Thyroid gland (tissue), 4 donors: Measurements from ENCODE around the gene LGR6.

Experiments used
- POLR2A ChIP-seq, 2 donors: fragments of 450-650 bp; IDR thresholded peaks; one replicate each; pipeline ENCODE4 v1.6.1; 2017; ENCODE audit warnings: antibody characterized with exemption in 2 of 2, mild to moderate bottlenecking in 2 of 2, moderate library complexity in 1 of 2
- TF ChIP-seq, protein P1 (sequence below), 6 experiments: fragments of 200-600 bp in 3 of 6; fragments of 450-650 bp in 3 of 6; sonication (generic) in 3 of 6; IDR thresholded peaks; one replicate each; pipeline ENCODE4 v1.5.1; 2016 to 2019; ENCODE audit warnings: antibody characterized with exemption in 6 of 6, mild to moderate bottlenecking in 2 of 6, inconsistent platforms in 1 of 6, moderate library complexity in 1 of 6

DNA sequence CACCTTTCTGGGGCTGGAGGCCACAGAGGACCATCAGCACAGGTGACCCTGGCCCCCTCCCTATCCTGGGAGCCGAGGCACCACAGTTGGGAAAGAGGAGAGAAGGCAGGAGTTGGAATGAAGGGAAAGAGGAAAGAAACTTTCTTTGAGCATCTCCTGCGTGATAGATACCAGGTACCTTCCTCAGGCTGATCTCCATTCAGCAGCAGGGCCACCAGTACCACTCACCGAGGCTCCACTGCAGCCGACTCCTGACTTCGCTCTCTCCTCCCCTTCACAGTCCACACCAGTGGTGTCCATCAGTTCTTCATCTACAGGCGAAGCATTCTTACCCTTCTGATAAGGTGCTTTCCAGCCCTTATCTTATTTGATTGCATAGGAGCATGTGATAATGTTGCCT is 55.3 kb downstream of the LGR6 start:
- TF ChIP-seq, protein P1, sequence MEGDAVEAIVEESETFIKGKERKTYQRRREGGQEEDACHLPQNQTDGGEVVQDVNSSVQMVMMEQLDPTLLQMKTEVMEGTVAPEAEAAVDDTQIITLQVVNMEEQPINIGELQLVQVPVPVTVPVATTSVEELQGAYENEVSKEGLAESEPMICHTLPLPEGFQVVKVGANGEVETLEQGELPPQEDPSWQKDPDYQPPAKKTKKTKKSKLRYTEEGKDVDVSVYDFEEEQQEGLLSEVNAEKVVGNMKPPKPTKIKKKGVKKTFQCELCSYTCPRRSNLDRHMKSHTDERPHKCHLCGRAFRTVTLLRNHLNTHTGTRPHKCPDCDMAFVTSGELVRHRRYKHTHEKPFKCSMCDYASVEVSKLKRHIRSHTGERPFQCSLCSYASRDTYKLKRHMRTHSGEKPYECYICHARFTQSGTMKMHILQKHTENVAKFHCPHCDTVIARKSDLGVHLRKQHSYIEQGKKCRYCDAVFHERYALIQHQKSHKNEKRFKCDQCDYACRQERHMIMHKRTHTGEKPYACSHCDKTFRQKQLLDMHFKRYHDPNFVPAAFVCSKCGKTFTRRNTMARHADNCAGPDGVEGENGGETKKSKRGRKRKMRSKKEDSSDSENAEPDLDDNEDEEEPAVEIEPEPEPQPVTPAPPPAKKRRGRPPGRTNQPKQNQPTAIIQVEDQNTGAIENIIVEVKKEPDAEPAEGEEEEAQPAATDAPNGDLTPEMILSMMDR (IDR thresholded peaks at IDR 0.05) = no peak
- TF ChIP-seq POLR2A (IDR thresholded peaks at IDR 0.05) = no peak
